BJ (cell line): Measurements from ENCODE around the gene SPRED3. TPM values are rescaled to one million over a fixed set of nuclear protein-coding genes. Genes with fewer than 3 reads are reported as not detected.

Experiments
- CTCF ChIA-PET: fragments of 350-600 bp; formaldehyde crosslinking; extraction: SDS; loops from one replicate; lab custom pipeline; 2021; ENCODE audit warnings: antibody characterized with exemption, inconsistent platforms; lab: Yijun Ruan, JAX
- POLR2A ChIA-PET: fragments of 300-600 bp; sonication (Branson Sonifier 250); formaldehyde crosslinking; extraction: SDS; loops from one replicate; lab custom pipeline; 2021; ENCODE audit warnings: antibody characterized with exemption; lab: Charles Lee
- DNase-seq: peaks from one replicate; pipeline ENCODE4 v3.0.0-alpha.2; 2011; ENCODE audit warnings: low read depth
- H3K27me3 ChIP-seq: 2 replicates; pipeline ENCODE4 v1.6.0; 2011; ENCODE audit warnings: low read length; ENCODE audit not compliant: control insufficient read depth, insufficient read depth
- H3K36me3 ChIP-seq: 2 replicates; pipeline ENCODE4 v1.5.1; 2011; ENCODE audit warnings: low read length; ENCODE audit not compliant: control insufficient read depth, insufficient read depth
- H3K4me3 ChIP-seq: 2 replicates; pipeline ENCODE4 v1.5.1; 2011; ENCODE audit warnings: low read depth, mild to moderate bottlenecking, control low read depth, low read length
- CTCF ChIP-seq: IDR thresholded peaks from 2 replicates; pipeline ENCODE4 v1.5.1; 2011; ENCODE audit warnings: low read depth, mild to moderate bottlenecking, control low read depth, inconsistent platforms, low read length, moderate library complexity; ENCODE audit not compliant: insufficient read depth
- polyA plus RNA-seq: library from polyadenylated mRNA; depleted of rRNA; stranded (reverse); fragments of >200 nt; gene quantifications from 2 replicates; pipeline ENCODE4 v1.2.3, GENCODE V29; 2011

Gene SPRED3
- polyA plus RNA-seq, 1 experiment: 5.9 TPM

GRCh38 chr19:38367041-38367440 lies 21.5 kb upstream of the SPRED3 start:
- no peak for DNase-seq
- Histone ChIP-seq H3K4me3 (no peak overlapping the region), H3K27me3 (peaks cover 3% of the 10 kb centered on the region), H3K36me3 (no peaks in the 10 kb centered on the region)
- CTCF ChIA-PET: interaction anchor here (1.5 kb wide), 1 partner anchor 123 kb away, joined by 3 read pairs; no protein-coding TSS in a partner anchor
- POLR2A ChIA-PET: no interaction called here
- no peak for TF ChIP-seq CTCF

GRCh38 chr19:38369584-38369983 lies 18.9 kb upstream of the SPRED3 start:
- H3K36me3 ChIP-seq: no peaks in the 10 kb centered on the region
- no peak for DNase-seq
- H3K27me3 ChIP-seq: peaks cover 3% of the 10 kb centered on the region
- POLR2A ChIA-PET: no interaction called here
- CTCF ChIA-PET: interaction anchor here (1.5 kb wide), 1 partner anchor 9 kb away, joined by 4 read pairs; no protein-coding TSS in a partner anchor
- H3K4me3 ChIP-seq: no peak overlapping the region
- TF ChIP-seq CTCF: no peak

- CTCF ChIA-PET: interaction anchor here (0.6 to 1.5 kb wide), 2 partner anchors 10 to 18 kb away, joined by 3 to 4 read pairs; partner anchors contain the start of gene GGN
- TF ChIP-seq CTCF: no peak
- no peak for DNase-seq
- H3K4me3 ChIP-seq: no peak overlapping the region
- H3K27me3 ChIP-seq: peaks cover 3% of the 10 kb centered on the region; the same call in 1 of the 2 replicates
- no peaks in the 10 kb centered on the region for H3K36me3 ChIP-seq
- POLR2A ChIA-PET: no interaction called here
Measured at GRCh38 chr19:38370299-38370698, 18.2 kb upstream of the SPRED3 start.

- Histone ChIP-seq H3K4me3 (no peak overlapping the region), H3K27me3 (peaks cover 3% of the 10 kb centered on the region; the same call in 1 of the 2 replicates), H3K36me3 (0 out of 2 replicates have a peak, but pooled peaks cover under 1% of the 10 kb centered on the region)
- ChIA-PET CTCF (no interaction called here), POLR2A (no interaction called here)
- TF ChIP-seq CTCF: no peak
- no peak for DNase-seq
Measured at GRCh38 chr19:38371081-38371480, 17.4 kb upstream of the SPRED3 start.

GRCh38 chr19:38373907-38374331 lies 14.6 kb upstream of the SPRED3 start:
- CTCF ChIA-PET: interaction anchor here (0.9 to 1.6 kb wide), 10 partner anchors 14 to 556 kb away, joined by 3 to 9 read pairs (median 4); partner anchors contain the start of genes CATSPERG, FAM98C, GGN and MRPS12
- POLR2A ChIA-PET: interaction anchor here (0.6 to 1.0 kb wide), 4 partner anchors 12 to 128 kb away, joined by 3 to 8 read pairs (median 3); partner anchors contain the start of gene GGN
- peaks cover 7% of the 10 kb centered on the region for H3K36me3 ChIP-seq
- DNase-seq: no peak
- H3K4me3 ChIP-seq: peak overlapping the region; percentile 75
- no peak for TF ChIP-seq CTCF
- 0 out of 2 replicates have a peak, but pooled peaks cover 1% of the 10 kb centered on the region for H3K27me3 ChIP-seq
